NCI-H2171 treated with DMSO at 0.1 percent for 48 hours (cell line): ENCODE results near the gene MC3R.
A peak's percentile ranks its signal among the peaks of the same experiment; 100 is the strongest.
"Not testable (repeated sequence)": the region's sequence is repeated elsewhere in the genome, so short reads cannot be mapped to it uniquely, and the experiment has no call there.

Experiments
- DNase-seq: peaks from one replicate; lab custom pipeline; 2025; lab: John Stamatoyannopoulos, UW

The MC3R gene

GRCh38 chr20:56247954-56248782 is at the start of gene MC3R:
MC3R (plus strand) TSS chr20:56248732; CDS start chr20:56248844, 112 bp downstream.
- DNase-seq, result peak; percentile 33

GRCh38 chr20:56200456-56200855 is 48.1 kb upstream of the MC3R start:
- no peak for DNase-seq

- DNase-seq, result peak; percentile 4
Measured at GRCh38 chr20:56202493-56203077, 45.9 kb upstream of the MC3R start.

- no peak for DNase-seq
Measured at GRCh38 chr20:56204206-56204605, 44.3 kb upstream of the MC3R start.

- no peak for DNase-seq
Measured at GRCh38 chr20:56205346-56205745, 43.2 kb upstream of the MC3R start.

GRCh38 chr20:56207656-56208055 is 40.9 kb upstream of the MC3R start:
- DNase-seq, result no peak

GRCh38 chr20:56208121-56208520 is 40.4 kb upstream of the MC3R start:
- no peak for DNase-seq

GRCh38 chr20:56211051-56211450 is 37.5 kb upstream of the MC3R start:
- no peak for DNase-seq

GRCh38 chr20:56212091-56212490 is 36.4 kb upstream of the MC3R start:
- DNase-seq, result no peak

GRCh38 chr20:56213321-56213720 is 35.2 kb upstream of the MC3R start:
- no peak for DNase-seq

GRCh38 chr20:56215115-56215514 is 33.4 kb upstream of the MC3R start:
- no peak for DNase-seq

GRCh38 chr20:56217829-56218228 is 30.7 kb upstream of the MC3R start:
- no peak for DNase-seq

GRCh38 chr20:56221186-56221585 is 27.3 kb upstream of the MC3R start:
- not testable (repeated sequence) for DNase-seq

GRCh38 chr20:56222201-56222600 is 26.3 kb upstream of the MC3R start:
- no peak for DNase-seq

GRCh38 chr20:56222945-56223344 is 25.6 kb upstream of the MC3R start:
- DNase-seq, result no peak

GRCh38 chr20:56223352-56223751 is 25.2 kb upstream of the MC3R start:
- DNase-seq, result no peak

GRCh38 chr20:56228021-56228420 is 20.5 kb upstream of the MC3R start:
- no peak for DNase-seq

- DNase-seq, result no peak
Measured at GRCh38 chr20:56229812-56230211, 18.7 kb upstream of the MC3R start.

- DNase-seq, result no peak
Measured at GRCh38 chr20:56234110-56234509, 14.4 kb upstream of the MC3R start.

GRCh38 chr20:56237335-56237734 is 11.2 kb upstream of the MC3R start:
- no peak for DNase-seq

- no peak for DNase-seq
Measured at GRCh38 chr20:56244259-56244658, 4.3 kb upstream of the MC3R start.

- no peak for DNase-seq
Measured at GRCh38 chr20:56245761-56246160, 2.8 kb upstream of the MC3R start.

GRCh38 chr20:56249244-56249955 is 868 bp downstream of the MC3R start:
- DNase-seq, result no peak
